ENCODE measurements around the gene LRRC1. TPM values are rescaled to one million over a fixed set of nuclear protein-coding genes. Genes with fewer than 3 reads are reported as not detected.

The LRRC1 gene
- total and polyA plus RNA-seq, 9 donors: 4.3 to 20.6 (median 8.9) TPM

- H3K9me3 ChIP-seq: no peaks in the 10 kb centered on the region
- H3K27me3 ChIP-seq: no peaks in the 10 kb centered on the region
- H3K36me3 ChIP-seq: no peaks in the 10 kb centered on the region
- H3K4me1 ChIP-seq (ENCODE audit: insufficient read depth): no peaks in the 10 kb centered on the region
- DNase-seq: no peak
- no peak overlapping the region for H3K27ac ChIP-seq
- H3K4me3 ChIP-seq: no peak overlapping the region
- intact Hi-C loops (cut with DNase I): no loop called here
- WGBS, 3 donors: 56 to 64% (median 63%) methylated on average over 2 of the region's 2 CpGs
- TF ChIP-seq POLR2A (IDR thresholded peaks at IDR 0.05) (no peak), EP300 (IDR thresholded peaks at IDR 0.05) (no peak)
- TF ChIP-seq, protein P1, sequence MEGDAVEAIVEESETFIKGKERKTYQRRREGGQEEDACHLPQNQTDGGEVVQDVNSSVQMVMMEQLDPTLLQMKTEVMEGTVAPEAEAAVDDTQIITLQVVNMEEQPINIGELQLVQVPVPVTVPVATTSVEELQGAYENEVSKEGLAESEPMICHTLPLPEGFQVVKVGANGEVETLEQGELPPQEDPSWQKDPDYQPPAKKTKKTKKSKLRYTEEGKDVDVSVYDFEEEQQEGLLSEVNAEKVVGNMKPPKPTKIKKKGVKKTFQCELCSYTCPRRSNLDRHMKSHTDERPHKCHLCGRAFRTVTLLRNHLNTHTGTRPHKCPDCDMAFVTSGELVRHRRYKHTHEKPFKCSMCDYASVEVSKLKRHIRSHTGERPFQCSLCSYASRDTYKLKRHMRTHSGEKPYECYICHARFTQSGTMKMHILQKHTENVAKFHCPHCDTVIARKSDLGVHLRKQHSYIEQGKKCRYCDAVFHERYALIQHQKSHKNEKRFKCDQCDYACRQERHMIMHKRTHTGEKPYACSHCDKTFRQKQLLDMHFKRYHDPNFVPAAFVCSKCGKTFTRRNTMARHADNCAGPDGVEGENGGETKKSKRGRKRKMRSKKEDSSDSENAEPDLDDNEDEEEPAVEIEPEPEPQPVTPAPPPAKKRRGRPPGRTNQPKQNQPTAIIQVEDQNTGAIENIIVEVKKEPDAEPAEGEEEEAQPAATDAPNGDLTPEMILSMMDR (IDR thresholded peaks at IDR 0.05): no peak
Measured at GRCh38 chr6:53894091-53894490, 99.3 kb downstream of the LRRC1 start.

- DNase-seq: no peak
- H3K27me3 ChIP-seq: no peaks in the 10 kb centered on the region
- H3K4me3 ChIP-seq: no peak overlapping the region
- intact Hi-C loops (cut with DNase I): no loop called here
- no peak for TF ChIP-seq POLR2A (IDR thresholded peaks at IDR 0.05)
- TF ChIP-seq EP300 (IDR thresholded peaks at IDR 0.05): no peak
- TF ChIP-seq, protein P1 (IDR thresholded peaks at IDR 0.05): no peak
- no peaks in the 10 kb centered on the region for H3K9me3 ChIP-seq
- no peaks in the 10 kb centered on the region for H3K36me3 ChIP-seq
- H3K27ac ChIP-seq: no peak overlapping the region
- no peaks in the 10 kb centered on the region for H3K4me1 ChIP-seq (ENCODE audit: insufficient read depth)
Measured at GRCh38 chr6:53896196-53896595, 101.4 kb downstream of the LRRC1 start.

DNA sequence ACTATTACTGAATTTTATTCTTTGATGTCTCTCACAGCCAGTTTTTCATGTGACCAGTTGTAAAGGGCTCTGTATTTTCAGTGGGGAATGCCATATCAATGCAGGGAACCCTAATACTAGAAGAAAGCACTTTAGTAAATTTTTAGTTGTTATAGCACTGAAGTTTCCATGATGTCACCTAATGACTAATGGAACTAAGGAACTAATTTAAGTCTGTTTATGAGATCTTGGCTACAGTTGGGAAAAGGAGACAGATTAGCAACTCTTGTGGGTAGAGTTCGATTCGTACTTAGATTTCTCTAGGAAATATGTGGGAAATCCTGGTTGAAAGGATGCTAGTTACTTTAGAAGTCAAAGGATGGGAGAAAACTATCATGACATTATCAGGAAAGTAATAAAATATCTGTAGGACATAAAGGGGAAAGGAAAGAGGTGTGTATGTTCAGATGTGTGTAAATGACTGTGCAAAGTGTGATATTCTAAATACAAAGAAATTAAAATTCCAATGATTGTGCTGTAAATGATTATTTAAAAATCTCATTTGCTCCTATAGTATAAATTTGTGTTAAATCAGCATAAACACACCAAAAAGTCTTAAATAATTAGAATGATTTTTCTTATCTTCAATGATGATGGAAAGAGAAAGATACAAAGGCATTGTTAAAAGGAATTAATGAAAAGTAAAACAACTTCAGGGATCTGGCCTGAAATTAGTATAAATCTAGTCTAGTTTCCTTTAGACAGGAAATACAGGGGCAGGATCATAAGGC is 103.4 kb downstream of the LRRC1 start:
- no peaks in the 10 kb centered on the region for H3K27me3 ChIP-seq
- H3K27ac ChIP-seq: no peak overlapping the region
- intact Hi-C loops (cut with DNase I): no loop called here
- WGBS, 3 donors: 85 to 93% (median 92%) methylated on average over 2 of the region's 2 CpGs
- TF ChIP-seq POLR2A (IDR thresholded peaks at IDR 0.05): no peak
- TF ChIP-seq EP300 (IDR thresholded peaks at IDR 0.05): no peak
- TF ChIP-seq, protein P1 (IDR thresholded peaks at IDR 0.05): no peak
- H3K9me3 ChIP-seq: no peaks in the 10 kb centered on the region
- no peak overlapping the region for H3K4me3 ChIP-seq
- DNase-seq: no peak
- H3K36me3 ChIP-seq: no peaks in the 10 kb centered on the region
- H3K4me1 ChIP-seq (ENCODE audit: insufficient read depth): no peaks in the 10 kb centered on the region

GRCh38 chr6:53899512-53899911 is 104.7 kb downstream of the LRRC1 start:
- intact Hi-C loops (cut with DNase I): no loop called here
- Histone ChIP-seq H3K27me3 (no peaks in the 10 kb centered on the region), H3K4me1 (ENCODE audit: insufficient read depth) (no peaks in the 10 kb centered on the region), H3K9me3 (no peaks in the 10 kb centered on the region), H3K27ac (no peak overlapping the region), H3K36me3 (no peaks in the 10 kb centered on the region), H3K4me3 (no peak overlapping the region)
- DNase-seq: no peak
- TF ChIP-seq EP300 (IDR thresholded peaks at IDR 0.05) (no peak), POLR2A (IDR thresholded peaks at IDR 0.05) (no peak)
- TF ChIP-seq, protein P1 (IDR thresholded peaks at IDR 0.05): no peak
- WGBS, 3 donors: 89 to 92% (median 90%) methylated on average over 5 of the region's 5 CpGs
